Measurements from ENCODE around the gene PRDM2.

The PRDM2 gene

DNA sequence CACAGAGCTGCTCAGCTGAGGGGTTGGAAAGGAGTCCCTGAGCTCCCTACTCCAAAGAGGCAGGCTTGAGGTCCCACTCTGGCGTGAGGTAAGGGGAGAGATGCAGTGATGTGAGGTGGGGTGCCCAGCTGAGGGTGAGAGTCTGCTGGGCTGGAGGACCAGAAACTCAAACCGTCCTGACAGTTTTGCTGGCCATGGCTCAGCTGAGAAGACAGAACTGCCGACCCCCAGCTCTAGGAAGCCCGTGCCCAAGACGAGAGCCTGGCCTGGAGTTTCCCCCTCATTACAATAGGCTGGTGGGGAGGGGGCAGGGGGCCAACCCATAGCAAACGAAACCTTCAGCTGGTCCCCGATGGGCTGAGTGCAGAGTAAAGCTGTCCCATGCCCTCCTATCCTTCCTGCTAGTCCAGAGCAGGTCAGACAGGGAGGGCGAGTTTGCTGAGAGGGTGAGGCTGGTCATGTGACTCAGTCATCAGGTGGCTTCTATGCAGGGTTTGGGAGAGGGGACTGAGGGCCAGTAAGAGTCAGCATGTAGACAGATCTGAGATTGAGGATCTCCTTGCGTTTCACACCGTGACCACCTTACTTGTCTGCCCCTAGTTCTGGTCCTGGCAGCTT, 129.3 kb downstream of the PRDM2 start:
- no peak for DNase-seq (ENCODE audit: extremely low read depth in 1 of 2, low read depth in 1 of 2)

GRCh38 chr1:13830170-13830569, 130.2 kb downstream of the PRDM2 start:
- DNase-seq (ENCODE audit: extremely low read depth in 1 of 2, low read depth in 1 of 2), result no peak

- DNase-seq (ENCODE audit: extremely low read depth in 1 of 2, low read depth in 1 of 2), result no peak
Measured at GRCh38 chr1:13830616-13831280, 130.8 kb downstream of the PRDM2 start.

DNA sequence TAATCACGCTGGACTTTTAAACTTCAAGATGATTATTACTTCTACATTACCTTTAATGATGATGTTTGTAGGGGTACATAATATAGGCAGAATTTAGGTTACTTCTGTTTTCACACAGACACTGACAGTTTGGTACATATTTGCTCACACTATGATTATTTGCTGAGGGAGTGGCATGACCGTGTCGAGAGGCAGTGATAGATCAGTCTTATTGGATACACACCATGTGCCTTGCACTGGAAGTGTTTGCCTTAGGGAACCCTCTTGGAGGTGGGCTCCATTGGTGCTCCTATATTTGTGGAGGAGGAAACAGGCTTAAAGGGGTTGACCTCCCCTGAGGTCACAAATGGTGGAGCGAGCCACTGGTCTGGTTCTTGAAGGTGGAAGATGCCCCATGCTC, 132.1 kb downstream of the PRDM2 start:
- DNase-seq (ENCODE audit: extremely low read depth in 1 of 2, low read depth in 1 of 2), result no peak

DNA sequence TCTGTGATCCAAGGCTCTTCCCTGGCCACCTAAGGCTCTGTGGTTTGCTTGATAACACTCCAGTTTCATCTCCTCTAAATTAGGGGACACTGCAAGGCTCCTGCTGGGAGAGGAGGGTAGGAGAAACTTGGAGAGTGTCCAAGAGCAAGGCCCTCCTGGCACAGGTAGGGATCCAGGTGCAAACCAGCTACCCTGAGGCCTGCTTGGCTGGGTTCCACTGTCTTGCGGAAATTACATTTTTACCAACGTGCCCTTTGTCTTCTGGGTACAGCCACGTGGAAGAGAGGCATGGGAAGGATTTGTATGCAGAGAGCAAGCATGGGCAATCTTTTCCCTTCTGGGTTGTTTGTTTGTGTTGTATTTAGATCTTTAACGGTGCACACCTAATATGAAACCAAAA, 132.5 kb downstream of the PRDM2 start:
- no peak for DNase-seq (ENCODE audit: extremely low read depth in 1 of 2, low read depth in 1 of 2)

DNA sequence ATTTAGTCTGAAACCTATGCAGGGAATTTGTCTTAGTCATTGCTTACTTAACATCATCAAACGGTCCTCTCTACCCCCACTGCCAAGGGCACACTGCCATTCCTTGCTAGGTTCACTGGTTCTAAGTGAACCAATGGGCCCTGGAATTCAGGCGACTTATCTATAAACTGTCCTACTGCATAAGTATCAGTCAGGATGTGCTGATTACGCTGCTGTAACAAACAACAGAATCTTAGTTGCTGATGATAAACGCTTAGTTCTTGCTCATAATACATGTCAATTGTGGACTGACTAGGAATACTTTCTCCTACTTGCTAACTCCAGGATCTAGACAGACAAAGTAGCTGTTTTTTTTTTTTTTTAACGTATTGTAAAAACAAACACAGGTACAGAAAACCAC, 136.1 kb downstream of the PRDM2 start:
- no peak for DNase-seq (ENCODE audit: extremely low read depth in 1 of 2, low read depth in 1 of 2)

GRCh38 chr1:13836631-13837030, 136.6 kb downstream of the PRDM2 start:
- no peak for DNase-seq (ENCODE audit: extremely low read depth in 1 of 2, low read depth in 1 of 2)

DNA sequence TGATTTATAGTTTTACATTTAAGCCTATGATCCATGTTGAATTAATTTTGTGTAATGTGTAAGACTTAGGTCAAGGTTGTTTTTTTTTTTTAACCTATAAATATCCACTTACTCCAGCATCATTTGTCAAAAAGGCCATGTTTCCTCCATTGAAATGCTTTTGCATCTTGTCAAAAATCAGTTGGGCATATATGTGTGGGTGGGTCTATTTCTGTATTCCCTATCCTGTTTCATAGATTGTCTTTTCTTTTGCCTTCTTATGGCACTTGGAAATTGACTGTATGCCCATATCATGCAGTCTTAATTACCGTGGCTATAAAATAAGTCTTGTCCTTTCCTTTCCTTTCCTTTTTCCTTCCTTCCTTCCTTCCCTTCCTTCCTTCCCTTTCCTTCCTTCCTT, 138.2 kb downstream of the PRDM2 start:
- DNase-seq (ENCODE audit: extremely low read depth in 1 of 2, low read depth in 1 of 2), result no peak

DNA sequence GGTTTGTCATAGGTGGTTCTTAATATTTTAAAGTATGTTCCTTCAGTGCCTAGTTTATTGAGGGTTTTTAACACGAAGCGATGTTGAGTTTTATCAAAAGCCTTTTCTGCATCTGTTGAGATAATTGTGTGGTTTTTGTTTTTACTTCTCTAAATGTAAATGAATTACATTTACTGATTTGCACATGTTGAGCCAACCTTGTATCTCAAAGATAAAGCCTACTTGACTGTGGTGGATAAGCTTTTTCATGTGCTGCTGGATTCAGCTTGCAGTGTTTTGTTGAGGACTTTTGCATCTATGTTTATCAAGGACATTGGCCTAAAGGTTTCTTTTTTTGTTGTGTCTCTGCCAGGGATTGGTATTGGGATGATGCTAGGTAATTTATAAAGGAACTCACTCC, 142.5 kb downstream of the PRDM2 start:
- DNase-seq (ENCODE audit: extremely low read depth in 1 of 2, low read depth in 1 of 2), result no peak

- DNase-seq (ENCODE audit: extremely low read depth in 1 of 2, low read depth in 1 of 2), result no peak
Measured at GRCh38 chr1:13851726-13852125, 151.7 kb downstream of the PRDM2 start.

DNA sequence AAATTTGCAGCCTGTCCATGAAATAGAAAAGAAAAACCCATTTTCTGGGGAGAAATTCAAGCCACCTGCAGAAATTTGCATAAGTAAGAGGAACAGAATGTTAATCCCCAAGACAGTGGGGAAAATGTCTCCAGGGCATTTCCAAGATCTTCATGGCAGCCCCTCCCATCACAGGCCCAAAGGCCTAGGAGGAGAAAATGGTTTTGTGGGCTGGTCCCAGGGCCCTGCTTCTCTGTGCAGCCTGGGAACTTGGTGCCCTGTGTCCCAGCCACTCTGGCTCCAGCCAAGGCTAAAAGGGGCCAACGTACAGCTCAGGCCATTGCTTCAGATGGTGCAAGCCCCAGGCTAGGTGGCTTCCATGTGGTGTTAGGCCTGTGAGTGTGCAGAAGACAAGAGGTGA, 155.6 kb downstream of the PRDM2 start:
- no peak for DNase-seq (ENCODE audit: extremely low read depth in 1 of 2, low read depth in 1 of 2)

- DNase-seq (ENCODE audit: extremely low read depth in 1 of 2, low read depth in 1 of 2), result no peak
Measured at GRCh38 chr1:13860031-13860430, 160.0 kb downstream of the PRDM2 start.

DNA sequence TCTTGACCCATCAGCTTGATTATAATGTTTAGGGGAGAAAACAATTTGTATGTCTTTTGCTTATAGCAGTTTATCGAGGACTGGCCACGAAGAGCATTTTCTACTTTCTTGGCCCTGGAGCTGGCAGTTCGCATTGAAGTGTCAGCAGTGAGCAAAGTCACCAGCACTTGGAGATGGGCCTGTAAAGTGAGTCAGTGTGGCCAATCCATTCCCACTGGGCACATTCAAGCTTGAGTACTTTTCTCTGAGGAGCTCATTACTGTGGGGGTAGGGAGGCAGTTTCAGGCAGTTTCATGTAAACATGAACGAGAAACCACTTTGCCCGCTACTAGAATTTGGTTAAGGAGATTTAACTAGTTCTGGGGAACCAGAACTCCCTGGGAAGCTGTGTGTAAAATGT, 164.8 kb downstream of the PRDM2 start:
- DNase-seq (ENCODE audit: extremely low read depth in 1 of 2, low read depth in 1 of 2), result no peak

GRCh38 chr1:13865851-13866250, 165.9 kb downstream of the PRDM2 start:
- DNase-seq (ENCODE audit: extremely low read depth in 1 of 2, low read depth in 1 of 2), result no peak

DNA sequence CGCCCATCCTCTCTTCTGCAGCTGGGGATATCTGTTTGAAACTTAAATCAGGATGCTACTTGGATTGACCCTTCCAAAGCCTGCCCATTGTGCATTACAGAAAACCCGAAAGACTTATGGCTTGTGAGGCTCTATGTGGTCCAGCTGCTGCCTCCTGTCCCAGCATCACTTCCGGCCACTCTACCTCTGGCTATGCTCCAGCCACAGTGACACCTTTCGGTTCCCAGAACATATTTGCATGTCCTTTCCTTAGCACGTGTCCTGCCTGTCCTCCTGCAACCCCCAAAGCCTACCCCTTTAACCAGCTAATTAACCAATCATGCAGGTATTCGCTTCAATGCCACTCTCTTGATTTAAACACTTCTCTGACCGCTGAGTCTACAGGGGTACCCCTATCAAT, 167.6 kb downstream of the PRDM2 start:
- no peak for DNase-seq (ENCODE audit: extremely low read depth in 1 of 2, low read depth in 1 of 2)

GRCh38 chr1:13869172-13869797, 169.3 kb downstream of the PRDM2 start:
- no peak for DNase-seq (ENCODE audit: extremely low read depth in 1 of 2, low read depth in 1 of 2)

DNA sequence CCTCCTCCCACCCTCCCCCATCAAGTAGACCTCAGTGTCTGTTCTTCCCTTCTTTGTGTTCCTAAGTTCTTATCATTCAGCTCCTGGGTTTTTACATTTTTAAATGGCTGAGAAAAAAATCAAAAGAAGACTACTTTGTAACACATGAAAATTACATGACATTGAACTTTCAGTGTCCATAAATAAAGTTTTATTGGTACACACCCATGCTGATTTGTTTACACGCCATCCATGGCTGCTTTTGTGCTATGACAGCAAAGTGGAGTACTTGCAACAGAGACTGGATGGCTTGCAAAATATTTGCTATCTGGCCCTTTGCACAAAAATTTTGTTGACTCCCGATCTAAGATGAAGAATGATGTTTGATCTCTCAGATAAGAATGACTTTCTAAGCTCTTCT, 171.4 kb downstream of the PRDM2 start:
- no peak for DNase-seq (ENCODE audit: extremely low read depth in 1 of 2, low read depth in 1 of 2)

GRCh38 chr1:13871886-13872285, 171.9 kb downstream of the PRDM2 start:
- DNase-seq (ENCODE audit: extremely low read depth in 1 of 2, low read depth in 1 of 2), result no peak

DNA sequence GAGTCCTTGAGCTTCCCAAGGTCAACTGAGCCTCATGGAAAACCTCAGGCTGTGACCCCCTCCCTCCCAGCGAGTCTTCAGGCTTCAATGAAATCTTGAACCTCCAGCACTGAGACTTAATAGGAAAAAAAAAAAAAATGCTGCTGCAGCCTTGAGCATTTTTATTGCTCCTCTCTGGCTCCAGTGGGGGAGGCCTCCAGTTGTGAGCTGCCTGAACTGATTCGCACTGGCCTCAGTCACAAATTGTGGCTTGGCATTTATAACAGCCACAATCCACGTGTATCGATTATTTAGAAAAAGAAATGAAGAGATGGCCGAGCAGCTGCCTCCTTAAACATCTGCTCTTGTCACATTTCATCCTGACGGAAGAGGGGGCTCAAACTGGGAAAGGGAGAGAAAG, 173.0 kb downstream of the PRDM2 start:
- no peak for DNase-seq (ENCODE audit: extremely low read depth in 1 of 2, low read depth in 1 of 2)
